ENCODE measurements around the gene CSNK2B.

Gene CSNK2B

DNA sequence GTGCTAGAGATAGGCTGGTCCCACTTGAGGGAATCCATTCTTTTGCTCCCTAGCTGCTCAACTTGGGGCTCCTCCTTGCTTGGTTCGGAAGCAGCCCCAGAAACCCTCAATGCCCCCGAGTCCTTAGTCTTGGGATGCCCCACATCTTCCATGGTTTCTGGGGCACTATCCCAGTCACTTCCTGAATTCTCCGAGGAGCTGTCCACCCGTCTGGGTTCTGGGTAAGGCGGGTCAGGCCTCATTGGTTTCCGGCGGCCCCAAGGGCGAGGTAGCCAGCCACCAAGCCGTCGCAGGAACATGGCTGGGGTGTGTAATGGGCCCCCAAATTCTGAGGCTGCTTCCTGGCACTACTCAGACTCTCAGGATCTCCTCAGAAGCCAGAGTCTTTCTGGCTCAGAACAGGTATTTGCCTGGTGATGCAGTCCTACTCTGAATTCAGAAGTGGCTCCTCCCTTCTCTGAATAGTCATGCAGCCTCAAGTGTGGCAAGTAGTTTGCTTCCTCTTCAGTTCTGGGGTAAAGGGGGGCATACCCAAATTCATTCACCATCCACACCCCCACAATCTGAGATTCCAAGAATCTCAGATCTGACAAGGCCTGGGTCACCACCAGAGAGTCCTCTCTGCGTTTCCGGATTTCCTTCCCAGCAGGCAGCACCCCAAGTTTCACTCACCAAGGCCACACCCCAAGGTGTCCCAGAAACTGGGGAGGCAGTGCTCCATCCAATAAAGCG is 6.1 kb upstream of the CSNK2B start:
- H3K4me1 ChIP-seq (ENCODE audit: insufficient read depth, low read length, severe bottlenecking) = peaks cover 60% of the 10 kb centered on the region
- H2AFZ ChIP-seq (ENCODE audit: low read length) = no peak overlapping the region

DNA sequence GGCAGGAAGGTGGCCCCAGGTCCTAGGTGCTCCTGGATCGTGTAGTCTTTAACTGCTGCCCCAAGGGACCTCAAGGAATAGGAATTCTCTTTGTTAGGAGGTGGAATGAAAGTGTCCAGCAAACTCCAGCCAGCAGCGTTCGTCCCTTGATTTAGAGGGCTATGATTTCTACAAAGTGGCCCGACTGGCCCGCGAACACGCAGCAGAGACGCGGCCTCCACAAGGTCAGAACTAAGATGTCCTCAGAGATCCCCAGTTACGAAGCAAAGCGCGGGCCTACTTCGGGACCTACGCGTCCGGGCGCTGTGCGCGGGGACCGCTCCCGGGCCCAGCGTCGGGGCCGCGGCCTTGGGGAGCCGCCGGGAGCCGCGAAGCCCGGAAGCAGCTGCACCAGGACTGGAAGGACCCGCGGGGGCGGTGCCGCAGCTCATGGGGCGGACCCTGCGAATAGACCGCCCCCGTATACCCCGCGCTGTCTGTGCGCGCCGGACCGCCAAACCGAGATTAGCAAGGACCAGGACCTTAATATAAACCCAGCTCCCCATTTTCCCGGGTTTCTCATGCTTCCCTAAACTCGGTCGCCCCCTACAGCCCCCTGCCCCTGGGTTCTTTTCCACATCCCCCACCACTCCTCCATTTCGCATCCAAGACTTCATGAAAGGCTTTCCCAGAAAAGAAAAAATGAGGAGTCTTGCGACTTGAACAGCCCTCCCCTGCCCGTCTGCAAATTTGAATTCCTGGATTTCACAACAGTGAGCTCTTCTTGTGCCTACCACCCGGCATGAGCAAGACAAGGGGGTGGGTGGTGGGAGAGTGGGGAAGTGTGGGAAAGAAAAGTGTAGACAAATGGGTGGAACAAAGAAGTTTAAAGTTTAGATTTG is 5.3 kb upstream of the CSNK2B start, which contains the start of gene C6orf47:
Gene C6orf47, minus strand, starts transcription at position 398 of the 881 bp plus-strand sequence. CDS start 831 bp downstream, outside the sequence.
- Histone ChIP-seq H3K9me3 (ENCODE audit: low read length) (no peaks in the 10 kb centered on the region), H3K9me2 (ENCODE audit: low read depth, low read length) (no peaks in the 10 kb centered on the region), H3K36me3 (ENCODE audit: insufficient read depth, low read length) (peaks cover 17% of the 10 kb centered on the region; the same call in 1 of the 2 replicates), H3K27me3 (ENCODE audit: insufficient read depth, low read length) (no peaks in the 10 kb centered on the region), H3F3A (ENCODE audit: insufficient read depth, low read length) (no peaks in the 10 kb centered on the region), H3K4me2 (ENCODE audit: low read length) (peak within 1 kb of the TSS; percentile 97), H3K4me3 (ENCODE audit: low read depth, low read length, poor library complexity, severe bottlenecking) (peak within 1 kb of the TSS; percentile 89), H3K27ac (ENCODE audit: low read depth, low read length, poor library complexity, severe bottlenecking) (peak within 1 kb of the TSS; percentile 54), H3K4me1 (ENCODE audit: insufficient read depth, low read length, severe bottlenecking) (peaks cover 60% of the 10 kb centered on the region), H3K79me2 (ENCODE audit: insufficient read depth, low read length) (peaks cover 18% of the 10 kb centered on the region; the same call in 1 of the 2 replicates), H3K9ac (ENCODE audit: low read length) (peak within 1 kb of the TSS; percentile 94), H2AFZ (ENCODE audit: low read length) (no peak within 1 kb of the TSS), H4K20me1 (ENCODE audit: insufficient read depth, low read length) (no peaks in the 10 kb centered on the region)
- TF ChIP-seq, protein P1, sequence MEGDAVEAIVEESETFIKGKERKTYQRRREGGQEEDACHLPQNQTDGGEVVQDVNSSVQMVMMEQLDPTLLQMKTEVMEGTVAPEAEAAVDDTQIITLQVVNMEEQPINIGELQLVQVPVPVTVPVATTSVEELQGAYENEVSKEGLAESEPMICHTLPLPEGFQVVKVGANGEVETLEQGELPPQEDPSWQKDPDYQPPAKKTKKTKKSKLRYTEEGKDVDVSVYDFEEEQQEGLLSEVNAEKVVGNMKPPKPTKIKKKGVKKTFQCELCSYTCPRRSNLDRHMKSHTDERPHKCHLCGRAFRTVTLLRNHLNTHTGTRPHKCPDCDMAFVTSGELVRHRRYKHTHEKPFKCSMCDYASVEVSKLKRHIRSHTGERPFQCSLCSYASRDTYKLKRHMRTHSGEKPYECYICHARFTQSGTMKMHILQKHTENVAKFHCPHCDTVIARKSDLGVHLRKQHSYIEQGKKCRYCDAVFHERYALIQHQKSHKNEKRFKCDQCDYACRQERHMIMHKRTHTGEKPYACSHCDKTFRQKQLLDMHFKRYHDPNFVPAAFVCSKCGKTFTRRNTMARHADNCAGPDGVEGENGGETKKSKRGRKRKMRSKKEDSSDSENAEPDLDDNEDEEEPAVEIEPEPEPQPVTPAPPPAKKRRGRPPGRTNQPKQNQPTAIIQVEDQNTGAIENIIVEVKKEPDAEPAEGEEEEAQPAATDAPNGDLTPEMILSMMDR (IDR thresholded peaks at IDR 0.05; ENCODE audit: low read length) = no peak
- TF ChIP-seq EZH2 (IDR thresholded peaks at IDR 0.05; ENCODE audit: borderline replicate concordance, low read length) = no peak

More for the DNA sequence above, 6.1 kb upstream of the CSNK2B start:
- peak overlapping the region; percentile 54 for H3K27ac ChIP-seq (ENCODE audit: low read depth, low read length, poor library complexity, severe bottlenecking)
- no peaks in the 10 kb centered on the region for H3K9me3 ChIP-seq (ENCODE audit: low read length)
- TF ChIP-seq, protein P1 (IDR thresholded peaks at IDR 0.05; ENCODE audit: low read length) = no peak
- TF ChIP-seq EZH2 (IDR thresholded peaks at IDR 0.05; ENCODE audit: borderline replicate concordance, low read length) = no peak
- H3K9me2 ChIP-seq (ENCODE audit: low read depth, low read length) = no peaks in the 10 kb centered on the region
- H3K4me2 ChIP-seq (ENCODE audit: low read length) = peak overlapping the region; percentile 97
- peak overlapping the region; percentile 89 for H3K4me3 ChIP-seq (ENCODE audit: low read depth, low read length, poor library complexity, severe bottlenecking)
- no peaks in the 10 kb centered on the region for H3F3A ChIP-seq (ENCODE audit: insufficient read depth, low read length)
- peak overlapping the region; percentile 94 for H3K9ac ChIP-seq (ENCODE audit: low read length)
- no peaks in the 10 kb centered on the region for H4K20me1 ChIP-seq (ENCODE audit: insufficient read depth, low read length)
- peaks cover 17% of the 10 kb centered on the region; the same call in 1 of the 2 replicates for H3K36me3 ChIP-seq (ENCODE audit: insufficient read depth, low read length)
- no peaks in the 10 kb centered on the region for H3K27me3 ChIP-seq (ENCODE audit: insufficient read depth, low read length)
- H3K79me2 ChIP-seq (ENCODE audit: insufficient read depth, low read length) = peaks cover 18% of the 10 kb centered on the region; the same call in 1 of the 2 replicates

DNA sequence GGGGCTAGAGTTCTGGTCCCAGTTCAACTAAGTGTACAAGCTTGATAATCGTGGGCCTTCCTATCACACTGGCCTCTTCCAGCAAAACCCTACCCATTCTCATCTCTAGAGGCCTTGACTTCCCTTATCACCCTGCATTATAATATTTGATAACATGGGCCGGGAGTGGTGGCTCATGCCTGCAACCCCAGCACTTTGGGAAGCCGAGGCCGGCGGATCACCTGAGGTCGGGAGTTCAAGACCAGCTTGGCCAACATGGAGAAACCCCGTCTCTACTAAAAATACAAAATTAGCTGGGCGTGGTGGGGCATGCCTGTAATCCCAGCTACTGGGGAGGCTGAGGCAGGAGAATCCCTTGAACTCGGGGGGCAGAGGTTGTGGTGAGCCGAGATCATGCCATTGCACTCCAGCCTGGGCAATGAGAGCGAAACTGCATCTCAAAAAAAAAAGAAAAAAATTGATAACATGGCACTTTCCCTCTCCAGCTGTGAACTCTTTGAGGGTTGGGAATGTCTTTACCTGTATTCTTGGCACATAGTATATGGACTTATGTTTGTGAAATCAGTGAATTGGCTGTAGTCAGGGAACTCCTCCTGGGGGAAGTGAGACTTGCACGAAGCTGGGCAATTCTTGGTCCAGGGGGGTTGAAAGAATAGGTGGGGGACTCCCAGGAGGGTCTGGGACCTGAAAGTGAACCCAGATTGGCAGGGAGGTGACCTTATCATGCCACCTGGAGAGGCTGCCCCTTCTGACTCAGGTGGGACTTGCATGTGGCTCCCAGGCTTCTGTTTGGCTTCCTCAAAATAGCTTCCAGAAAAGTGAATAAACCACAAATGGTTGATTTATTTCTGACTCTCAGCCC is 4.4 kb upstream of the CSNK2B start:
- H3K79me2 ChIP-seq (ENCODE audit: insufficient read depth, low read length) = peaks cover 23% of the 10 kb centered on the region
- peaks cover 62% of the 10 kb centered on the region for H3K4me1 ChIP-seq (ENCODE audit: insufficient read depth, low read length, severe bottlenecking)
- no peaks in the 10 kb centered on the region for H3K9me2 ChIP-seq (ENCODE audit: low read depth, low read length)
- TF ChIP-seq EZH2 (IDR thresholded peaks at IDR 0.05; ENCODE audit: borderline replicate concordance, low read length) = no peak
- TF ChIP-seq, protein P1 (IDR thresholded peaks at IDR 0.05; ENCODE audit: low read length) = no peak
- peak overlapping the region; percentile 94; the same call in 1 of the 2 replicates for H3K9ac ChIP-seq (ENCODE audit: low read length)
- peaks cover 22% of the 10 kb centered on the region; the same call in 1 of the 2 replicates for H3K36me3 ChIP-seq (ENCODE audit: insufficient read depth, low read length)
- H3F3A ChIP-seq (ENCODE audit: insufficient read depth, low read length) = no peaks in the 10 kb centered on the region
- H3K4me2 ChIP-seq (ENCODE audit: low read length) = peak overlapping the region; percentile 97
- no peaks in the 10 kb centered on the region for H3K9me3 ChIP-seq (ENCODE audit: low read length)
- H3K4me3 ChIP-seq (ENCODE audit: low read depth, low read length, poor library complexity, severe bottlenecking) = peak overlapping the region; percentile 89
- no peak overlapping the region for H2AFZ ChIP-seq (ENCODE audit: low read length)
- H3K27me3 ChIP-seq (ENCODE audit: insufficient read depth, low read length) = no peaks in the 10 kb centered on the region
- H4K20me1 ChIP-seq (ENCODE audit: insufficient read depth, low read length) = no peaks in the 10 kb centered on the region
- peak overlapping the region; percentile 38 for H3K27ac ChIP-seq (ENCODE audit: low read depth, low read length, poor library complexity, severe bottlenecking)
